ENCODE measurements around the gene PTPRE. TPM values are rescaled to one million over a fixed set of nuclear protein-coding genes. Genes with fewer than 3 reads are reported as not detected.

PTPRE gene
- total RNA-seq, 4 donors from 2014 or later: 9.8 to 24.9 (median 22.7) TPM

- Histone ChIP-seq H3K36me3 (peaks cover 21 to 100% (median 41%) of the 10 kb centered on the region in 3 donors), H3K4me1 (peaks cover 0 to 26% (median 9%) of the 10 kb centered on the region in 3 donors), H3K27me3 (no peaks in the 10 kb centered on the region), H3K4me3 (no peak overlapping the region), H3K27ac (no peak overlapping the region), H3K9me3 (no peaks in the 10 kb centered on the region)
- intact Hi-C loops (cut with DNase I): loop anchor here (5.0 kb wide), 2 partner anchors 33 to 163 kb away; partner anchors contain the start of gene PTPRE
- TF ChIP-seq CTCF (IDR thresholded peaks at IDR 0.05): no peak
- no peak for TF ChIP-seq POLR2A (IDR thresholded peaks at IDR 0.05)
- DNase-seq: no peak
- WGBS, 2 donors: 94% methylated on average over 4 of the region's 10 CpGs; no CpG with 5 or more reads in 1 of the 2 donors
Observed at GRCh38 chr10:128070161-128070560, 163.3 kb downstream of the PTPRE start.

- Histone ChIP-seq H3K27ac (no peak overlapping the region), H3K4me3 (no peak overlapping the region), H3K36me3 (peaks cover 21 to 100% (median 41%) of the 10 kb centered on the region in 3 donors), H3K27me3 (no peaks in the 10 kb centered on the region), H3K9me3 (no peaks in the 10 kb centered on the region), H3K4me1 (peaks cover 0 to 19% (median 3%) of the 10 kb centered on the region in 3 donors)
- WGBS, 2 donors: 86 to 89% methylated on average over 5 to 6 of the region's 17 CpGs
- DNase-seq: no peak
- no peak for TF ChIP-seq CTCF (IDR thresholded peaks at IDR 0.05)
- TF ChIP-seq POLR2A (IDR thresholded peaks at IDR 0.05): no peak
- intact Hi-C loops (cut with DNase I): loop anchor here (5.0 kb wide), 2 partner anchors 34 to 164 kb away; partner anchors contain the start of gene PTPRE
Observed at GRCh38 chr10:128070721-128071416, 164.0 kb downstream of the PTPRE start.

GRCh38 chr10:128071417-128071782, 164.5 kb downstream of the PTPRE start:
- no peak for DNase-seq
- WGBS, 2 donors: 64 to 75% methylated on average over 8 to 9 of the region's 9 CpGs
- no peak overlapping the region for H3K27ac ChIP-seq

GRCh38 chr10:128072046-128072445, 165.1 kb downstream of the PTPRE start:
- 80 to 86% methylated on average over 6 of the region's 6 CpGs for WGBS, 2 donors
- Histone ChIP-seq H3K27me3 (no peaks in the 10 kb centered on the region), H3K27ac (no peak overlapping the region), H3K4me1 (peaks cover 0 to 15% (median 3%) of the 10 kb centered on the region in 3 donors), H3K36me3 (peaks cover 21 to 100% (median 37%) of the 10 kb centered on the region in 3 donors), H3K9me3 (no peaks in the 10 kb centered on the region), H3K4me3 (no peak overlapping the region)
- intact Hi-C loops (cut with DNase I): loop anchor here (5.0 kb wide), 2 partner anchors 35 to 165 kb away; partner anchors contain the start of gene PTPRE
- TF ChIP-seq POLR2A (IDR thresholded peaks at IDR 0.05): no peak
- TF ChIP-seq CTCF (IDR thresholded peaks at IDR 0.05): no peak
- no peak for DNase-seq

More at GRCh38 chr10:128071417-128071782, 164.5 kb downstream of the PTPRE start:
- Histone ChIP-seq H3K4me1 (peaks cover 0 to 15% (median 3%) of the 10 kb centered on the region in 3 donors), H3K9me3 (no peaks in the 10 kb centered on the region), H3K27me3 (no peaks in the 10 kb centered on the region), H3K36me3 (peaks cover 21 to 100% (median 37%) of the 10 kb centered on the region in 3 donors), H3K4me3 (no peak overlapping the region)
- intact Hi-C loops (cut with DNase I): loop anchor here (5.0 kb wide), 2 partner anchors 34 to 164 kb away; partner anchors contain the start of gene PTPRE
- no peak for TF ChIP-seq POLR2A (IDR thresholded peaks at IDR 0.05)
- no peak for TF ChIP-seq CTCF (IDR thresholded peaks at IDR 0.05)
